Measurements from ENCODE around the gene ZFYVE28.

The ZFYVE28 gene

DNA sequence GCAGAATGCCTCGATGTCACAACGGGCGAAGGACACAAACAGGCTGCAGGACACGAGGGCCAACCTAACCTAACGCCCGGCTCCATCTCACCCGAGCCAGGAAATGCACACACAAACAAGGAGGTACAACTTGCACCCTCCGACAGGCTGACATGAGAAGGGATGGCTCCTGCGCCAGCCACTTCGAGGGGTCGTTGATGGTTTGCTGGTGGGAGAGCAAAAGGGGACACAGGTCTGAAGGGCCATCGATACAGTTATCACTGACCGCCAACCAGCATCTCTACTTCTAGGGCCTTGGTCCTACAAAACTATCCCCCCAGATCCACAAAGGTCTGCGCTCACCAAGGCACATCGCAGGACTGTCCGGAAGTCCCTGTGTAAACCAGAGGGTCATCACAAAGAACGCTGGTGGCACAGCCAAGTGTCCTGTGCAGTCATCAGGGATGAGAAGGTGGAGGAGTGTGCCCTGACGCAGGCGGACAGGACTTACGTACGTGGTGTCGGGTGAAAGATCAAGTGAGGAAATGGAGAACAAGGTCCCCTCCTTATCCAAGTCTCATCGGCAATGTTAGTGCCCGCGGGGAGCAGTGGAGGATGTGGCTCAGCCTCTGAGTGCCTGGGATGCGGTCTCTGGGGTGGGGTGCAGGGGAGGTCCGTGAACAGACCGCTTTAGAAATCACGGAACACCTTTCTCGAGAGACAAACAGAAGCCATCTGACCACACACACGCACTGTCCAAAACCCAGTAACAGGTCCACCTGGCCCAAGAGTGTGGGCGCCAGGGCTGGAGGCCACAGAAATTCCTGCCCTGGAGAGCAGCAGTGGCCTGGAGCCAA, 163.6 kb downstream of the ZFYVE28 start:
- DNase-seq, result no peak

DNA sequence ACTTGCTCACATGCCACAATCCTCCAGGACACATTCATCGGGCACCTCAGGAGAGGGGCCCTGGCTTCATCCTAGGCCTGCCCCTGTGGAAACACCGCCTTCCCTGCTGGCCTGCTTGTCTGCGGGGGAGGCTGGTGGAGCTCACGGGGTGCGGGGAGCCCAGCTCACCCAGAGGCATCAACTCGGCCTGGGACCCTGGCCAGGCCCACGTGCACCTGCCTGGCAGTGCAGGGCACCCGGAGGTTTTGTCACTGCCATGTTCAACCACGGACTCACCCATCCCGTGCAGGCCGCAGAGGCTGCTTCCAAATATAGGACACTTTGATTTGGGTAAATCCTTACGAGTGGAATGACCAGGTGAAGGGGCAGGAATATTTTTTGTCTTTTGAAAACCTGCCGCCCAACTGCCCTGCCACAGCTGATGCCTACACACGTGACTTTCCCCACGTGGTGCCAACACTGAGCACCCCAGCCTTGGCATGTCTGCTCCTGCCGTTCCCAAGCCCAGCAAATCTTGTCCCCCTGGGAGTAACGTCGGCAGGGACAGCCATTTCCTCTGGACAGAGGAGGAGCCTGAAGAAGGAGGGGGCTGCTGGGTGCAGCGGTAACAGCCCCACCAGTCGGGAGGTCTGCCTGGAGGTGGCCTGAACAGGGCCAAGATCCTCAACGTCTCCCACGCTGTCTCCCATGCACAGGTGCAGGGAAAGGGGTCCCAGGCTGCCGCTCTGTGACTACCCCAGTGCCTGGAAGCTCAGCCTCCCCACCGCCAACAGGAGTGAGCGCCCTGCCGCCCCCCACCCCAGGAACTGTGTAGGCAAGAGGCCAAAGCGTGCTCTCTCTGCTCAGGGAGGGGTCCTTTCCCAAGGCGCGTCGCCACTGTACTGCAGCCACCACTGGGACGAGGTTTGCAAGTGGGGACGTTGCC, 165.0 kb downstream of the ZFYVE28 start:
- DNase-seq, result no peak

DNA sequence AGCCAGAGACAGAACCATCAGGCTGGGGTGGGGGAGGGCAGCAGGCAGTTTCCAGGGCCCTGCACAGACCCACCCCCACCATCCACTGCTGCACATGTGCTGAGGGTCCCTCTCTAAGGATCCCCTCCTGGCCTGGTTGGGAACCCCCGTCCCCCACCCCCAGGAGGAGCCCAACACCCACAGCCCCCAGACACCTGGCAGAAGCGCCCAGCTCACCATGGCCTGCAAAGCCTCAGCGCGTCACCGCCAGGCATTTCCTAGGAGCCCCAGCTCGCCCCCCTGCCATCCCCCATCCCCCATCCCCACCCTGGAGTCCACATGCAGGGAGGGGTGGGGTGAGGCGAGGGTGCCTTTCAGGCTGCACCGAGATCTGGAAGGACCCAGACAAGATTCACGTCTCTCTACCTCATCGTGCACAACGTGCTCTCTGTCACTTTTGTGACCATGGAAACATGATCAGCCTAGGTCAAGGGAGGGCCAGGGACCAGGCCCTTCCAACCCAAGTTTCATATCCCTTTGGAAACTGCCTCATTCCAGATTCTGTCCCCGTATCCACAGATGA, 165.8 kb downstream of the ZFYVE28 start:
- DNase-seq, result no peak

GRCh38 chr4:2251795-2252529, 166.5 kb downstream of the ZFYVE28 start:
- DNase-seq, result no peak

DNA sequence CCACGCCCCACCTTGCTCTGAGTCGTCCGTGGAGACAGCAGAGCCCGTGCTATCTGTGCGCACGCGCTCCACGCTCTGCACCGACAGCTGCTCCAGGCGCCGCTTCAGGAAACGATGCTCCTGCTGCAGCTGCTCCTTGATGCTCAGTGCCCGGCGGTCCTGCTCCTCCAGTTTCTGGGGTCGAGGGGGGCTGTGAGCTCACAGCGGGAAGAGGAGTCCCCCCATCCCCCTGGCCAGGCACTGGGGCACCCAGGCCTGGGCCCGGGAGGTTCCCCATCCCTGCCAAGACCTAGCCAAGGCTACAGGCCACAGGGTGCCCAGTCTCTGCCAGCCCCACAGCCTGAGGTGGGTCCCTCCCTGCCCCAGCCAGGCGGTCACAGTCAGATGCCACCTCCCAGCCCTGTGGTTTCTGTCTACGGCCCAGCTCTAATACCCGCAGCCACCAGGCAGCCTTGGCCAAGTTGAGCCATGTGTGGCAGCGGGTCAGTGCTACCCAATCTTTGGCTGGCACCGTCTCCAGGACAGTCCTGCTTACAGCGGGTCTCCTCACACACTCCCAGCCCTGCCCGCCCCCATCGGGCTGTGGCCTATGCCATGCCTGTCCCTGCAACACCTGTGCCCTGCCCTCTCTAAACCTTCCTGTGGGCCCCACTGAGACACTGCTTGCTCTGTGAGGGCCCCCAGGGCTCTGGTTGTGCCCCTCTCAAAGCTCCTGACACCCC, 167.2 kb downstream of the ZFYVE28 start:
- no peak for DNase-seq

DNA sequence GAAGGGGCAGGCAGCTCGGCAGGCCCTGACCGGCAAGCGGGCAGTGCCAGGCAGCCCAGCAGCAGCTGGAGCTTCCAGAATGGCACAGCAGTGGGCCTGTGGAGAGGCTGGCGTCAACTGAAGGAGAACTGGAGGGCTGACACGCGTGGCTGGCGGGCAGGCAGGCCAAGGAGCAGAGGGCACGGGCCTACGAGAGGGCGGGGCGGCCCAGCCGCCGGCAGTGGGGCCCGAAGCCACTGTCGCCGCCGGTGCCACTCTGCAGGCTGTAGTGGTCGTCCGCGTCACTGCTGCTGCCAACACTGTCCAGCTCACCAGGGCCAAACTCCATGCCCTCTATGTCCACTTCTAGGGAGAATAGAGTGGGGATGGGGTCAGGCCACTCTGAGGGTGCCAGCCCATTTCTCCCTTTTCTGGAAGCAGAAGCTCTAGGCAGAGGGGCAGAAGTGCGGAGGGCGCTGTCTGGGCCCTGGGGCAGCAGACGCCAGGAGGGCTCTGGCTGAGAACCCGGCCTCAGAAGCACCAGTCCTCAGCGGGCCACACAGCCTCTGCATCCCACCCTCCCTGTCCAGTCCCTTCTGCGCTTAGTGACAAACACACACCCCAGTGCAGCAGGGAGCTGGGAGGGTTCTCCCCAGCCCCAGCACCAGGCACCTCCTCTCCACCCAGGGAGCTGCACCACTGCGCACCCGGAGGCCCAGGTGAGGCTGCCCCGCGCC, 167.9 kb downstream of the ZFYVE28 start:
- no peak for DNase-seq

DNA sequence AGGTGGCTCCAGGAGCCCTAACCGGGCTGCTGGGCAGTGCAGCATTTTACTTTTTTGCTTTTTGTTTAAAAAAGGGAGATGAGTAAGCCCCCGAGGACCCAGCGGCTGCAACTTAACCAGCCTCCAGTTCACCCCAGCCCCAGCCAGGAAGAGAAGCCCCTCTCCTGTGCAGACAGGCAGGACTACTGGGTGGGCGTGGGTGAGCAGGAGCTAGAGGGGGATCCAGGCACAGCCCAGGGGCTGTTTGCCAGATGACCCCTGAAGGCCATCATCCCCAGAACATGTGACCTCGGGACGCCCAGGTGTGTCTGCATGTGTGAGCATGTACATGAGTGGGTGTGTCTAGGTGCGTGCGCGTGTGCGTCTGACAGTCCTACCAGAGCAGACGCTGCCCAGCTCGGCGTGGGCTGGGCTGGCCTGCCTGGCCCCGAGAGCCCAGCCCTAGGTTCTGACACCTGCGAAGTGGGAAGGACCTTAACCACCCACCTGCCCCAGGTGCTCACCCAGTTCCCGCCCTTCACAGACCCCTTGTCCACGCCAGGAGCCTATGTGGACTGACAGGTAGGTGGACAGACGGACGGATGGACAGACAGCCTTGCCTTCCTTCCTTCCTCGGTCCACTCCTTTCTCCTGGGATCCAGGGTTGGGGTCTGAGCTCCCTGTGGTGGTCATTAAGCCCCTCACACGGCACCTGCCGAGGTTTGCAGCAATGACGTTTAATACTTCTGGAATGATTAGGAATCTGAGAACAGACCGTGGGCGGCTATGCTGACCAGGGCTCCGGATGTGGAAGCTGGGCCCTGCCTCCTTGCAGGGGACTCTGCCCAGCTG, 168.7 kb downstream of the ZFYVE28 start:
- DNase-seq, result no peak

DNA sequence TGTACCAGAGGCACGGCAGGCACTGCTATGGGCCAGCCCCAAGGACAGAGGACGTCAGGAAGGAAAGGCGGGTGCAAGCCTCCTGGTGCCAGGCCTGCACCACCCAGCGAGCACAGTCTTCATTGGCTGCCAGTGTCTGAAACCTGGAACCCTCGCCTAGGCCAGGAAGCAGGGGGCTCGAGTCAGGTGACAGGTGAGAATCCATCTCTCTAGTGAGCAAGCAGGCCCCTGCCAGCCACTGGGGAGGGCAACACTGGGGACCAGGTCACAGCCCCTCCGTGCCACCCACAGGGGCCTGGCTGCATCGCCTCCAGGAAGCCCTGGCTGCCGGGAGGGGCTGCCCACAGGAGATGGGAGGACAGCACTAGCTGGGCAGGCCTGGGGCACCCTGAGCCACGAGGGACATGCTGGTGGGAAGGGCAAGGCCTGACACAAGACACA, 169.6 kb downstream of the ZFYVE28 start:
- no peak for DNase-seq

DNA sequence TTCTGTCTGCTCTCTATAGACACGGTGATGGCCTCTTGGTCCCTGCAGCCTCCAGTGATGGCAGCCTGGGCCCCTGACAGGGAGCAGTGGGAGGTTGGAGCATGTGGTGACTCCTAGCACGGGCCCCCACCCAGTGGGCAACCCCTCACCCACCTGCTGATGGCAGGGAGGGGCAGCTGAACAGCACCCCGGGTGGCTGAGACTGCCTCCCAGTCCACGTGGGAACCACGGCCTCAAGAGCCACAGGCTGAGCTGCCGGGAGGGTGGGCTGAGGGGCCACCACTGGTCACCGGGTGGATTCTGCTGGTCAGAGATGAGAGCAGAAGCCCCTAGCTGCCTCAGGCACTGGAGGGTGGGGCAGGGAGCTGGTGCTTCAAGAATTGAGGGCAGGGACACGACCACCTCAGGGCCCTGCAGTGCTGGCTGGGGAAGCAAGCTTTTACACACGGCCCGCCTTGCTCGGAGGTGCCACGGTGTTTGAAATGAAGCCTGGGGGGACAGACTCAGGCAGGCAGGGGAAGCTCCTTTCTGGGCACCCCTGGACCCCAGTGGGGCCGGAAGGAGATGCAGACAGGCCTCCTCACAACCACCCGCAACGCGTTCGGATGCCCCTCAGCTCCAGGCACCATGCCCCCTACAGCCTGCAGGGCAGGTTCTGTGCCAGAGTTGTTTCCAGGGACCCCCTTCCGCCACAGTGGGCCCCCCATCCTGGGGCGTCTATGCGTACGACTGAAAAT, 170.2 kb downstream of the ZFYVE28 start:
- no peak for DNase-seq

DNA sequence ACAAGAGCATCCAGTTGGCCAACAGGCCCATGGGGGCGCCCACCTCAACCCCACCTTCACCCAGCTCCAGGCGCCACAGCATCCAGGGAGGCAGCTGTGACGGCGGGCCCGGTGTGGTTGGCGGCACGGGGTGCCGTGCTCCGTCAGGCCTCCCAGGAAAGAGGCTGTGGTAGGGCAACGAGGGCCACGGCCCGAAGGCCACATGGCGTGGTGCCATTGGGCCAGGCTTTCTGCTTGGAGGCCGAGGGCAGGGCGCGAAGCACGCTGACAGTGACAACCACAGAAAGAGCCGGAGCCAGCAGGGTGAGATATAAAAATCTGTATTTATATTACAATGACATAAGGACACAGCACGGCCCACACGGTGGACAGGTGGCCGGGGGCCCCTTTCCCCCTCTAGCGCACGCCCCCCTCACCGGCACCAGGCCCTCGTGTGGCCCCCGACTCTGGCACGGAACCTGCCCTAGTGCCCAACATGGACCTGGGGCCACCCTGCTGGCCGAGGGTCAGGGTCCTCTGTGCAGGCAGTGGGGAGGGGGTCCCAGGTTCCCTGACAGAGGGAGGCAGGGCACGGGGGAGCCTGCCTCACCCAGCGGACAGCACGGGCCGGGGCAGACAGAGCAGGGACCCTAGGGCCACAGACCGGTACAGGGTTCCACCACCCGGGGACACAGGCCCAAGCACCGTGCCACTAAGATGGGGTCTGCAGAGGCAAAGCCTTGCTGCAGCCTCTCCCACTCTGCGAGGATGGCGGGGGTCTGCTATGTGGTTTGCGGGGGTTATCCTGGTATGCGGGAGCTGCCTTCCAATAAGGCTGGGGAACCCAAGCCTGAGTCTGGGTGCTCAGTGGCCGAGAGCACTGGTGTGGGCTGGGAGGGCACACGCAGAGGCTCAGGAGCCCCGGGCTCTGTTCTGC, 171.1 kb downstream of the ZFYVE28 start:
- DNase-seq, result no peak

- no peak for DNase-seq
Observed at GRCh38 chr4:2246384-2247127, 171.9 kb downstream of the ZFYVE28 start.

DNA sequence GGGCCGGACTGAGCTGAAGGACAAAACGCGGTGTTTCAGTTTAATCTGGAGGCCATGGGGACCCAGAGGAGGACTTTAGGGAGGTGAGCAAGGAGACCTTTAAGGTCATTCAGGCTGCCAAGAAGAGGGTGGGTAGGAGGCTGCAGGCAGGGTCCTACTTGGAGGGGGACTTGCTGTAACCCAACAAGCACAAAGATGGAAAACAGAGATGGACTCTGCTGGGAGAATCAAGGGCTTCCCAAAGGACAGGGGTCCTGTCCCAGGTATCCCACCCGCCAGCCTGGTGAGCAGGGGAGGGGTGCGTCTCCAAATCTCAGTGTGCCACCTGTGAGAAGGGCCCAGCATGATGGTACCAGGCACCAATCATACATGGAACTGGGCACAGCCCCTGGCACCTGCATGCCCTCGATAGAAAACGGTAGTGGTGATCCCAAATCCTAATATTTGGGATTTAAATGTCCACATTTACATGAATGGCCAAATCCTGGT, 172.6 kb downstream of the ZFYVE28 start:
- no peak for DNase-seq

- no peak for DNase-seq
Observed at GRCh38 chr4:2245057-2245786, 173.2 kb downstream of the ZFYVE28 start.

DNA sequence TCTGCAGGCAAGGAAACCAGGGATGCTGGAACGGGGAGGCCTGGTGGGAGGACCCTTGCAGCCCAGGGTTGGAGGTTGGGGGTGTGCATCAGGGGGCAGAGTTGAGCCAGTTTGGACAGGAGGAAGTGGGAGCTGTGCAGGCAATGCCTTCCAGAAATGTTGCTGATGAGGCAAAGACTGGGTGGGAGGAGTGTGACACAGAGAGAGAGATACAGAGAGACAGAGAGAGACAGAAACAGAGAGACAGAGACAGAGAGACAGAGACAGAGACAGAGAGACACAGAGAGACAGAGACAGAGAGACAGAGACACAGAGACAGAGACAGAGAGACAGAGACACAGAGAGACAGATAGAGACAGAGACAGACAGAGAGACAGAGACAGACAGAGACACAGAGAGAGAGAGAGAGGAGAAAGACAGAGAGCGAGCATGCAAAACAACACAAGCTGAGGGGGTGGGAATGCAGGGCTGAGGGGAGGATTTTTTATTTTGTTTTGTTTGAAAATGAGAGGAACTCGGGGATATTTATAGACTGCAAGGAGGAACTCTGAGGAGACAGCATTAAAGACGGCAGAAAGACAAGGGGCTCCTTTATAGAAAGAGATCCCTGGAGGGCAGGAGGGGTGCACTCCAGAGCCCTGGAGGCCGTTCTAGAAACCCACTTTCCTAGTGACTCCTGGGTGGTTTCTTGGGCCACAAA, 174.6 kb downstream of the ZFYVE28 start:
- DNase-seq, result no peak

DNA sequence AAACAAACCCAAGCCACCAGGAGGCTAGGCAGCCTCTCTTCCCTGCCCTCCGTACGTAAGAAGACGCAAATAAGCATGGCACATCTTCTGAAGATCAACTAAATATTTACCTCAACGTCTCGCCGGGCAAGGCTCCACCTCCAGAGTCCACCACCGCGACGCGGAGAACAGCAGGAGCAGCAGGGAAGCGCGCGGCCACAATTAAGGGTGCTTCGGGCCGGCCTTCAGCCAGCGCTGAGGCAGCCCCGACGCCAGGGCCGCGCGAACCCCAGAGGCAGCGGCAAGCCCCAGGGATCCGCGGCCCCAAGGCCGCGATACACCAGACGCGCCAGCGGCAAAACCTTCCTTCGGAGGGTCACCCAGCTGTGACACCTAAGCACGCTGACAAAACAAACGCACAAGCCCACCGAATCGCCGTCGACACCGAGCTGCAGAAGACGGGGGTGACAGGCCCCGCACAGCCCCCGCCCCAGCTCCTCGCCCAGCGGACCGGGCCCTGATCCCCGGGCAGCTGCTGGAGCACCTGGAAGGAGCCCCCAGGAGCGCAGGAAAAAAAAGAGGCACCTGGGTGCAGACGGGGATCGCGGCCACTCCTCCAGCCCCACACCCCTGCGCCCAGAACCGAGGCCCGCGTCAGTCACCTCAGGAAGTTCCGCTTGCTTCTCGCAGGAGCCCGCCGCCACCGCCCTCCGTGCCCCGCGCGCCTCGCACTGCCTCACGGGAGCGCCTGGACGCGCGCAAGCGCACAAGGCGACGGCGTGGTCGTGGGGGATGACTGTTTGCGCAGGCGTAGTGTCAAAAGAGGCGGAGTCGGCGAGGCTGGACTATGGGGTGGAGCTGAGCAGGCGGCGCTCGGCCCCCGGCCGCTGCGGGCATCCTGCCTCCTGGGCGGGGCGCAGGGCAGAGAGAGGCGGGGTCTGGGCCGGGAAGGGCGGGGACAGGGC, 176.8 kb downstream of the ZFYVE28 start, which contains the start of the genes HAUS3 and POLN:
Gene HAUS3, minus strand, starts transcription at position 712 of the 944 bp plus-strand sequence. CDS start 1,175 bp downstream, outside the sequence.
Gene POLN, minus strand, starts transcription at position 712 of the 944 bp plus-strand sequence. CDS start 12,890 bp downstream, outside the sequence.
- peak; percentile 81 for DNase-seq
